ENCODE data around the gene PCSK7. TPM values are rescaled to one million over a fixed set of nuclear protein-coding genes. Genes with fewer than 3 reads are reported as not detected.

PCSK7 gene
- total and polyA plus RNA-seq, 10 of the 15 experiments (the other 5 are each of a cell fraction or from before 2014, with no cell fraction given) = 5.5 to 81.5 (median 51.6) TPM

DNA sequence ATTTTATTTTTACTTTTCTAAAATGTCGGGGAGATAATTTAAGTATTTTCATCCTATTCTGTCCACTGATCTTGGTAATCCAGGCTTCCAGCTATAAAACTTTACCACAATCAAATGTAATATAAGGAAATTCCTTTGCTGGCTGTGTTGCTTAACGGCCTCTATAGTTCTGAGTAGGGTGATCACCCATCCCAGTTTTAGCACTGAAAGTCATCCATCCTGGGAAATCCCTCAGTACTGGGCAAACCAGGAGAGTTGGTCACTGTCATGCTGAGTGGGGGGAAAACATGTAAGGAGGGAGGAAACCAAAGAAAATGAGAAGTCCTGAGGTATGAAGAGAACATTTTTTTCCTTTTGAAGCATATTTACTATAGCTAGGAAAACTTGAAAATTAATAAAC lies 46.5 kb upstream of the PCSK7 start:
- CTCF ChIA-PET = interaction anchor here (1.5 kb wide), 1 partner anchor 148 kb away, joined by 3 read pairs; no protein-coding TSS in a partner anchor
- POLR2A ChIA-PET = no interaction called here
- no peak overlapping the region for H3K9ac ChIP-seq (ENCODE audit: control insufficient read depth, insufficient read depth, low read length)
- H3K9me3 ChIP-seq (replicated peaks; ENCODE audit: control insufficient read depth, insufficient read depth, low read length) = no peaks in the 10 kb centered on the region
- BruUV-seq (replicated peaks) = no TSS peak
- RAD21 ChIA-PET (ENCODE audit: unreplicated experiment) = no interaction called here
- DNase-seq (ENCODE audit: low read depth, low spot score) (no peak), FAIRE-seq (no peak), ATAC-seq (no peak)
- TF ChIP-seq RAD51 (IDR thresholded peaks at IDR 0.05) = no peak
- no peak for TF ChIP-seq ZNF207 (IDR thresholded peaks at IDR 0.05; ENCODE audit: borderline replicate concordance)
- TF ChIP-seq, protein P1, sequence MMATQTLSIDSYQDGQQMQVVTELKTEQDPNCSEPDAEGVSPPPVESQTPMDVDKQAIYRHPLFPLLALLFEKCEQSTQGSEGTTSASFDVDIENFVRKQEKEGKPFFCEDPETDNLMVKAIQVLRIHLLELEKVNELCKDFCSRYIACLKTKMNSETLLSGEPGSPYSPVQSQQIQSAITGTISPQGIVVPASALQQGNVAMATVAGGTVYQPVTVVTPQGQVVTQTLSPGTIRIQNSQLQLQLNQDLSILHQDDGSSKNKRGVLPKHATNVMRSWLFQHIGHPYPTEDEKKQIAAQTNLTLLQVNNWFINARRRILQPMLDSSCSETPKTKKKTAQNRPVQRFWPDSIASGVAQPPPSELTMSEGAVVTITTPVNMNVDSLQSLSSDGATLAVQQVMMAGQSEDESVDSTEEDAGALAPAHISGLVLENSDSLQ (IDR thresholded peaks at IDR 0.05) = no peak
- TF ChIP-seq POU2F2 (IDR thresholded peaks at IDR 0.05; ENCODE audit: borderline replicate concordance, low read depth, low read length) = no peak
- TF ChIP-seq ZNF384 (IDR thresholded peaks at IDR 0.05; ENCODE audit: borderline replicate concordance, low read depth, low read length) = no peak
- TF ChIP-seq, protein P2, sequence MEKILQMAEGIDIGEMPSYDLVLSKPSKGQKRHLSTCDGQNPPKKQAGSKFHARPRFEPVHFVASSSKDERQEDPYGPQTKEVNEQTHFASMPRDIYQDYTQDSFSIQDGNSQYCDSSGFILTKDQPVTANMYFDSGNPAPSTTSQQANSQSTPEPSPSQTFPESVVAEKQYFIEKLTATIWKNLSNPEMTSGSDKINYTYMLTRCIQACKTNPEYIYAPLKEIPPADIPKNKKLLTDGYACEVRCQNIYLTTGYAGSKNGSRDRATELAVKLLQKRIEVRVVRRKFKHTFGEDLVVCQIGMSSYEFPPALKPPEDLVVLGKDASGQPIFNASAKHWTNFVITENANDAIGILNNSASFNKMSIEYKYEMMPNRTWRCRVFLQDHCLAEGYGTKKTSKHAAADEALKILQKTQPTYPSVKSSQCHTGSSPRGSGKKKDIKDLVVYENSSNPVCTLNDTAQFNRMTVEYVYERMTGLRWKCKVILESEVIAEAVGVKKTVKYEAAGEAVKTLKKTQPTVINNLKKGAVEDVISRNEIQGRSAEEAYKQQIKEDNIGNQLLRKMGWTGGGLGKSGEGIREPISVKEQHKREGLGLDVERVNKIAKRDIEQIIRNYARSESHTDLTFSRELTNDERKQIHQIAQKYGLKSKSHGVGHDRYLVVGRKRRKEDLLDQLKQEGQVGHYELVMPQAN (conservative IDR thresholded peaks at IDR 0.05) = no peak
- no peak for TF ChIP-seq SP1 (IDR thresholded peaks at IDR 0.05; ENCODE audit: low read depth, low read length)
- no peak for TF ChIP-seq POLR2A (IDR thresholded peaks at IDR 0.05; ENCODE audit: low read depth, low read length)
- TF ChIP-seq, protein P3, sequence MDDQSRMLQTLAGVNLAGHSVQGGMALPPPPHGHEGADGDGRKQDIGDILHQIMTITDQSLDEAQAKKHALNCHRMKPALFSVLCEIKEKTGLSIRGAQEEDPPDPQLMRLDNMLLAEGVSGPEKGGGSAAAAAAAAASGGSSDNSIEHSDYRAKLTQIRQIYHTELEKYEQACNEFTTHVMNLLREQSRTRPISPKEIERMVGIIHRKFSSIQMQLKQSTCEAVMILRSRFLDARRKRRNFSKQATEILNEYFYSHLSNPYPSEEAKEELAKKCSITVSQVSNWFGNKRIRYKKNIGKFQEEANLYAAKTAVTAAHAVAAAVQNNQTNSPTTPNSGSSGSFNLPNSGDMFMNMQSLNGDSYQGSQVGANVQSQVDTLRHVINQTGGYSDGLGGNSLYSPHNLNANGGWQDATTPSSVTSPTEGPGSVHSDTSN (IDR thresholded peaks at IDR 0.05; ENCODE audit: insufficient replicate concordance, low read depth, low read length) = no peak
- TF ChIP-seq, protein P4, sequence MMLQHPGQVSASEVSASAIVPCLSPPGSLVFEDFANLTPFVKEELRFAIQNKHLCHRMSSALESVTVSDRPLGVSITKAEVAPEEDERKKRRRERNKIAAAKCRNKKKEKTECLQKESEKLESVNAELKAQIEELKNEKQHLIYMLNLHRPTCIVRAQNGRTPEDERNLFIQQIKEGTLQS (IDR thresholded peaks at IDR 0.05; ENCODE audit: borderline replicate concordance, extremely low read depth, low read depth, low read length) = no peak
- no peak for TF ChIP-seq KDM1A (IDR thresholded peaks at IDR 0.05; ENCODE audit: borderline replicate concordance)
- no peak for TF ChIP-seq SMARCA5 (IDR thresholded peaks at IDR 0.05)
- no peak for TF ChIP-seq JUND (IDR thresholded peaks at IDR 0.05; ENCODE audit: low read depth, low read length)
- TF ChIP-seq ZZZ3 (IDR thresholded peaks at IDR 0.05; ENCODE audit: control insufficient read depth, insufficient read length, low read depth) = no peak
- TF ChIP-seq, protein P5, sequence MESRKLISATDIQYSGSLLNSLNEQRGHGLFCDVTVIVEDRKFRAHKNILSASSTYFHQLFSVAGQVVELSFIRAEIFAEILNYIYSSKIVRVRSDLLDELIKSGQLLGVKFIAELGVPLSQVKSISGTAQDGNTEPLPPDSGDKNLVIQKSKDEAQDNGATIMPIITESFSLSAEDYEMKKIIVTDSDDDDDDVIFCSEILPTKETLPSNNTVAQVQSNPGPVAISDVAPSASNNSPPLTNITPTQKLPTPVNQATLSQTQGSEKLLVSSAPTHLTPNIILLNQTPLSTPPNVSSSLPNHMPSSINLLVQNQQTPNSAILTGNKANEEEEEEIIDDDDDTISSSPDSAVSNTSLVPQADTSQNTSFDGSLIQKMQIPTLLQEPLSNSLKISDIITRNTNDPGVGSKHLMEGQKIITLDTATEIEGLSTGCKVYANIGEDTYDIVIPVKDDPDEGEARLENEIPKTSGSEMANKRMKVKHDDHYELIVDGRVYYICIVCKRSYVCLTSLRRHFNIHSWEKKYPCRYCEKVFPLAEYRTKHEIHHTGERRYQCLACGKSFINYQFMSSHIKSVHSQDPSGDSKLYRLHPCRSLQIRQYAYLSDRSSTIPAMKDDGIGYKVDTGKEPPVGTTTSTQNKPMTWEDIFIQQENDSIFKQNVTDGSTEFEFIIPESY (IDR thresholded peaks at IDR 0.05) = no peak
- no peaks in the 10 kb centered on the region for H3K79me2 ChIP-seq (ENCODE audit: control insufficient read depth, insufficient read depth, low read length)
- in situ Hi-C loops (cut with MboI) = no loop called here
- peaks cover 4 to 13% of the 10 kb centered on the region in 2 experiments; a peak in 3 of 4 replicates for H3K36me3 ChIP-seq (ENCODE audit: control insufficient read depth in 2 of 2, insufficient read depth in 2 of 2, low read length in 1 of 2)
- H3K27ac ChIP-seq (ENCODE audit: control insufficient read depth, insufficient read depth) = no peak overlapping the region
- no peaks in the 10 kb centered on the region for H3K27me3 ChIP-seq (replicated peaks in 1 of 2; ENCODE audit: control insufficient read depth in 2 of 2, insufficient read depth in 2 of 2, low read length in 1 of 2)
- no peaks in the 10 kb centered on the region for H4K20me1 ChIP-seq (ENCODE audit: control insufficient read depth, insufficient read depth)
- intact Hi-C loops (cut with micrococcal nuclease; ENCODE audit: unreplicated experiment) = no loop called here
- no peak overlapping the region for H3K4me3 ChIP-seq
- WGBS (ENCODE audit: insufficient coverage, insufficient replicate concordance, low lambda C conversion rate, missing lambda C conversion rate) = 94% methylated on average over 2 of the region's 2 CpGs
- H2AFZ ChIP-seq (ENCODE audit: control insufficient read depth, low read depth, low read length) = no peak overlapping the region
- SMC1A ChIA-PET (ENCODE audit: uncharacterized antibody, unreplicated experiment) = no interaction called here
- no peak overlapping the region for H3K4me2 ChIP-seq (ENCODE audit: control insufficient read depth, insufficient read depth)
- no peaks in the 10 kb centered on the region for H3K4me1 ChIP-seq (ENCODE audit: control insufficient read depth, insufficient read depth, low read length)

Measured in GM12878 (cell line).